HG02610 (cell line): ENCODE measurements around the gene ECM2.

Experiments used
- ATAC-seq: cut with Tn5 transposase; IDR thresholded peaks from one replicate; pipeline ENCODE4 v1.9.1; 2021; ENCODE audit warnings: mild to moderate bottlenecking, moderate library complexity; ENCODE audit not compliant: unreplicated experiment

ECM2 gene

GRCh38 chr9:92528522-92528849 is 7.3 kb downstream of the ECM2 start:
- ATAC-seq = no peak

- ATAC-seq = no peak
Observed at GRCh38 chr9:92527832-92528521, 7.8 kb downstream of the ECM2 start.

GRCh38 chr9:92527291-92527828 is 8.4 kb downstream of the ECM2 start:
- no peak for ATAC-seq

- no peak for ATAC-seq
Observed at GRCh38 chr9:92525306-92525705, 10.5 kb downstream of the ECM2 start.

- ATAC-seq = no peak
Observed at GRCh38 chr9:92524881-92525280, 10.9 kb downstream of the ECM2 start.

- no peak for ATAC-seq
Observed at GRCh38 chr9:92522983-92523970, 12.5 kb downstream of the ECM2 start.

- ATAC-seq = no peak
Observed at GRCh38 chr9:92520837-92521236, 15.0 kb downstream of the ECM2 start.

GRCh38 chr9:92518199-92518598 is 17.6 kb downstream of the ECM2 start:
- no peak for ATAC-seq

- no peak for ATAC-seq
Observed at GRCh38 chr9:92517046-92517445, 18.7 kb downstream of the ECM2 start.

- ATAC-seq = no peak
Observed at GRCh38 chr9:92516521-92516920, 19.3 kb downstream of the ECM2 start.

GRCh38 chr9:92514635-92515034 is 21.2 kb downstream of the ECM2 start:
- no peak for ATAC-seq

- ATAC-seq = no peak
Observed at GRCh38 chr9:92513349-92513748, 22.4 kb downstream of the ECM2 start.

GRCh38 chr9:92512622-92513021 is 23.2 kb downstream of the ECM2 start:
- ATAC-seq = no peak

GRCh38 chr9:92510747-92511146 is 25.0 kb downstream of the ECM2 start:
- ATAC-seq = no peak

GRCh38 chr9:92509050-92509449 is 26.7 kb downstream of the ECM2 start:
- ATAC-seq = no peak

- ATAC-seq = no peak
Observed at GRCh38 chr9:92508018-92508820, 27.6 kb downstream of the ECM2 start.

GRCh38 chr9:92507496-92507895 is 28.3 kb downstream of the ECM2 start:
- no peak for ATAC-seq

GRCh38 chr9:92507005-92507404 is 28.8 kb downstream of the ECM2 start:
- ATAC-seq = no peak

- ATAC-seq = no peak
Observed at GRCh38 chr9:92506184-92506857, 29.5 kb downstream of the ECM2 start.

- ATAC-seq = no peak
Observed at GRCh38 chr9:92504881-92505280, 30.9 kb downstream of the ECM2 start.

- ATAC-seq = no peak
Observed at GRCh38 chr9:92503156-92503555, 32.6 kb downstream of the ECM2 start.
